Measurements from ENCODE around the gene SCML1.

DNA sequence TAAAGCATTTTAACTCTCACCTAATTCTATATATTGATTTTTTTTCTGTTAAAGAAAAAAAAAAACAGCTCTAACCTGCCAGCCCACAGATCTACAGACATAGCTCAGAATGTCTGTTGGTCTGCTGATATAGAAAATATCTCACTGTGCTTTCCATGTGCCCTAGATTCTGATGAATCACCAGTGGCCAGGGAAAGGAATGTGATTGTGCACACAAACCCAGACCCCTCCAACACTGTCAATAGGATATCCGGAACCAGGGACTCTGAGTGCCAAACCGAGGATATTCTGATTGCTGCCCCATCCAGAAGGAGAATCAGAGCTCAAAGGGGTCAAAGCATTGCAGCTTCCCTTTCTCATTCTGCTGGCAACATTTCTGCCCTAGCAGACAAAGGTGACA lies 12.1 kb upstream of the SCML1 start:
- TF ChIP-seq, protein P1, sequence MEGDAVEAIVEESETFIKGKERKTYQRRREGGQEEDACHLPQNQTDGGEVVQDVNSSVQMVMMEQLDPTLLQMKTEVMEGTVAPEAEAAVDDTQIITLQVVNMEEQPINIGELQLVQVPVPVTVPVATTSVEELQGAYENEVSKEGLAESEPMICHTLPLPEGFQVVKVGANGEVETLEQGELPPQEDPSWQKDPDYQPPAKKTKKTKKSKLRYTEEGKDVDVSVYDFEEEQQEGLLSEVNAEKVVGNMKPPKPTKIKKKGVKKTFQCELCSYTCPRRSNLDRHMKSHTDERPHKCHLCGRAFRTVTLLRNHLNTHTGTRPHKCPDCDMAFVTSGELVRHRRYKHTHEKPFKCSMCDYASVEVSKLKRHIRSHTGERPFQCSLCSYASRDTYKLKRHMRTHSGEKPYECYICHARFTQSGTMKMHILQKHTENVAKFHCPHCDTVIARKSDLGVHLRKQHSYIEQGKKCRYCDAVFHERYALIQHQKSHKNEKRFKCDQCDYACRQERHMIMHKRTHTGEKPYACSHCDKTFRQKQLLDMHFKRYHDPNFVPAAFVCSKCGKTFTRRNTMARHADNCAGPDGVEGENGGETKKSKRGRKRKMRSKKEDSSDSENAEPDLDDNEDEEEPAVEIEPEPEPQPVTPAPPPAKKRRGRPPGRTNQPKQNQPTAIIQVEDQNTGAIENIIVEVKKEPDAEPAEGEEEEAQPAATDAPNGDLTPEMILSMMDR (conservative IDR thresholded peaks at IDR 0.05 in 1 of 2, IDR thresholded peaks at IDR 0.05 in 1 of 2; ENCODE audit: low read depth in 1 of 2, low read length in 2 of 2): no peak
- TF ChIP-seq EZH2 (IDR thresholded peaks at IDR 0.05; ENCODE audit: low read length, missing control alignments): no peak

All from fibroblast of lung (primary cell).